OCI-LY1 (cell line): ENCODE results near the gene PCBP4.

Experiments used
- EZH2 ChIP-seq: fragments of 200-600 bp; sonication (generic), shearing (Covaris generic); IDR thresholded peaks from 2 replicates; pipeline ENCODE4 v1.8.0; 2017; ENCODE audit warnings: borderline replicate concordance, mixed run types, mild to moderate bottlenecking, antibody characterized with exemption, low read length, moderate library complexity, mixed read lengths
- TF ChIP-seq, protein P1 (sequence below): fragments of 200-600 bp; sonication (generic), shearing (Covaris generic); IDR thresholded peaks from 2 replicates; pipeline ENCODE4 v1.5.1; 2017; ENCODE audit warnings: mild to moderate bottlenecking, antibody characterized with exemption, low read length, moderate library complexity, mixed read lengths

GRCh38 chr3:51930439-51930838 lies 36.8 kb downstream of the PCBP4 start:
- TF ChIP-seq EZH2: no peak
- TF ChIP-seq, protein P1, sequence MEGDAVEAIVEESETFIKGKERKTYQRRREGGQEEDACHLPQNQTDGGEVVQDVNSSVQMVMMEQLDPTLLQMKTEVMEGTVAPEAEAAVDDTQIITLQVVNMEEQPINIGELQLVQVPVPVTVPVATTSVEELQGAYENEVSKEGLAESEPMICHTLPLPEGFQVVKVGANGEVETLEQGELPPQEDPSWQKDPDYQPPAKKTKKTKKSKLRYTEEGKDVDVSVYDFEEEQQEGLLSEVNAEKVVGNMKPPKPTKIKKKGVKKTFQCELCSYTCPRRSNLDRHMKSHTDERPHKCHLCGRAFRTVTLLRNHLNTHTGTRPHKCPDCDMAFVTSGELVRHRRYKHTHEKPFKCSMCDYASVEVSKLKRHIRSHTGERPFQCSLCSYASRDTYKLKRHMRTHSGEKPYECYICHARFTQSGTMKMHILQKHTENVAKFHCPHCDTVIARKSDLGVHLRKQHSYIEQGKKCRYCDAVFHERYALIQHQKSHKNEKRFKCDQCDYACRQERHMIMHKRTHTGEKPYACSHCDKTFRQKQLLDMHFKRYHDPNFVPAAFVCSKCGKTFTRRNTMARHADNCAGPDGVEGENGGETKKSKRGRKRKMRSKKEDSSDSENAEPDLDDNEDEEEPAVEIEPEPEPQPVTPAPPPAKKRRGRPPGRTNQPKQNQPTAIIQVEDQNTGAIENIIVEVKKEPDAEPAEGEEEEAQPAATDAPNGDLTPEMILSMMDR: no peak
